Activated CD4-positive, CD25-positive, alpha-beta regulatory T cell treated with anti-CD3 and anti-CD28 coated beads, Interleukin-2, amount 50 U/mL, for 72 hours (primary cell): ENCODE measurements around the gene HEATR5B.
"Not testable (repeated sequence)": the region's sequence is repeated elsewhere in the genome, so short reads cannot be mapped to it uniquely, and the experiment has no call there.

Source experiments
- DNase-seq: peaks from one replicate; pipeline ENCODE4 v3.0.0; 2021

HEATR5B gene

DNA sequence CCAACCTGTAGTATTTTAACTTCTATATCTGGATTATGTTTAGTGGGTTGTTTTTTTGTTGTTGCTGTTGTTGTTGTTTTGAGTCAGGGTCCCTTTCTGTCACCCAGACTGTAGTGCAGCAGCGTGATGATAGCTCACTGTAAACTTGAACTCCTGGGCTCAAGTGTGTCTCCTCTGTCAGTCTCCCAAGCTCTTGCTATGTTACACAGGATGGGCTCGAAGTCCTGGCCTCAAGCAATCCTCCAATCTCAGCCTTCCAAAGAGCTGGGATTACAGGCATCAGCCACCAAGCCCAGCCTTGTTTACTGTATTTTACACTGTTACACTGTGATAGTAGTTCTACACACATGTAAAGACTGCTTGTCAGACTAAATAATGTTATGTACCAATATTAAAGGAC lies 108.1 kb downstream of the HEATR5B start:
- DNase-seq = no peak

DNA sequence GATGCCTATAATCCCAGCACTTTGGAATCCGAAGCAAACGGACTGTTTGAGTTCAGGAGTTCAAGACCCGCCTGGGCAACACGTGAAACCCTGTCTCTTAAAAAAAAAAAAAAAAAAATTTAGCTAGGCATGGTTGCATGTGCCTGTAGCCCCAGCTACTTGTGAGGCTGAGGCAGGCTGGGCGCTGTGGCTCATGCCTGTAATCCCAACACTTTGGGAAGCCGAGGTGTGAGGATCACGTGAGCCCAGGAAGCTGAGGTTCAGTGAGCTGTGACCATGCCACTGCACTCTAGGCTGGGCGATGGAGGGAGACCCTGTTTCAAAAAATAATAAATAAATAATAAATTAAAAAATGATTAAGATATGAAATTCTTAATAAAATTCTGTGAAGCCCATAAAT lies 108.9 kb downstream of the HEATR5B start:
- no peak for DNase-seq

DNA sequence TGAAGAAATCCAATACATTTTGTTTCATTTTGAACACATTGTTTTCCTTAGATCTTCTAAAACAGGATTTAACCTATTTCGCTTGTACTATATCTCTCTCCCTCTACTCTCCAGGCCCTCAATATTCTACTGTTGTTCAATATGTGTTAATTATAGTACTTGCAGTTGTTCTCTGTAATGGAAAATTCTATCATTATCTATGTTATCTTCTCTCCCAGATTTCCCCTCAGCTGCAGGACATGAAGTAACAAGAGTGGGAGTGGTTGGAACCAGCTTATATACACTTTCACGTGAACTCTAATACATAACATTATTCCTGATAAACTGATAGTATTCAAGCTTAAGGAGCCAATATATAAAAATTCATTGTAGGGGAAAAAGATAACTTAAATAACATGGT lies 110.9 kb downstream of the HEATR5B start:
- no peak for DNase-seq

DNA sequence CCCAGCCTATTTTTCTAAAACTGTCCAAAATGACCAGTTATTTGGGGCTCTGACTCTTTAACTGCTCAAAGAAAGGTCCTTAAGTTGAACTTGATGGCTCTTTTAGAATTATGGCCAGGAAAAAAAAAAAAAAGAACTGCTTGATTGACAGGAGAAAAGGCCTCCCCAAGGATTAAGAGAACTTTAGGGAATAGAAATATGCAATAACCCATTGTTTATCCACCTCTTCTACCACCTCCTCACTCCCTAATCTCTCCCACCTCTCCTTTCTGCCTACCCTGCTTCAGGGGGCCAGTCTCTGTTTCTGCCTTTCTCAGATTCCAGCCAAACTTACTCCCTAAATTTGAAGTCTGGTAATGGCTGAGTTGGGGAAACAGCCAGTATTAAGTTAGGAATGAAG lies 112.2 kb downstream of the HEATR5B start:
- no peak for DNase-seq

DNA sequence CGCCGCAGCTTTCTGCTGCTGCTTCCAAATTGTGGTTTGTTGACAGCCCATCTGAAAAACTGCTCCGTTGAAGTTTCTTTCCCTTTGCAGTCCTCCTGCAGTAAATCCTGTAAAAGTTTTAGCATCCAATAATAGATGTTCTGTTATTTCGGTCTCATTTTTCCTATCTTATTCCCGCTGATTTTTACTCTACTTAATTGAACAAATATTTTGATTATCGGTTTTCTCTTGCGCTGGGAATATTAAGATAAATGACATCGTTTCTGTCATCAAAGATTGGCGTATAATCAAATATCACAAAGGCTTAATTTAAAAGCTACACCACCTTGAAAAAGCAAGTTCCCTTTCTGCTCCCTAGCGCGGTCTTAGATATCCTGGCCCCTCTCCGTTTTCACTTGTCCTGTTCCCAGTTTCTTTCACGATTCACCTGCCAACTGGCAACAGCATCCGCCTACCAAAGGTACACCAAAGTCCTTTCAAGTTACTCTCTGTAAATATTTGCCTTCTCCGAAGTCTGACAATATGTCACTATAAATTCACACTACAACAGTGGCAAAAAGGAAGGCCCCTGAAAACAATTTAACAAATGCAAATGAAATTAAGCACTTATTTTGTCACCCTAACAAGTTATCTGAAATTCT lies 116.8 kb downstream of the HEATR5B start:
- DNase-seq = no peak

DNA sequence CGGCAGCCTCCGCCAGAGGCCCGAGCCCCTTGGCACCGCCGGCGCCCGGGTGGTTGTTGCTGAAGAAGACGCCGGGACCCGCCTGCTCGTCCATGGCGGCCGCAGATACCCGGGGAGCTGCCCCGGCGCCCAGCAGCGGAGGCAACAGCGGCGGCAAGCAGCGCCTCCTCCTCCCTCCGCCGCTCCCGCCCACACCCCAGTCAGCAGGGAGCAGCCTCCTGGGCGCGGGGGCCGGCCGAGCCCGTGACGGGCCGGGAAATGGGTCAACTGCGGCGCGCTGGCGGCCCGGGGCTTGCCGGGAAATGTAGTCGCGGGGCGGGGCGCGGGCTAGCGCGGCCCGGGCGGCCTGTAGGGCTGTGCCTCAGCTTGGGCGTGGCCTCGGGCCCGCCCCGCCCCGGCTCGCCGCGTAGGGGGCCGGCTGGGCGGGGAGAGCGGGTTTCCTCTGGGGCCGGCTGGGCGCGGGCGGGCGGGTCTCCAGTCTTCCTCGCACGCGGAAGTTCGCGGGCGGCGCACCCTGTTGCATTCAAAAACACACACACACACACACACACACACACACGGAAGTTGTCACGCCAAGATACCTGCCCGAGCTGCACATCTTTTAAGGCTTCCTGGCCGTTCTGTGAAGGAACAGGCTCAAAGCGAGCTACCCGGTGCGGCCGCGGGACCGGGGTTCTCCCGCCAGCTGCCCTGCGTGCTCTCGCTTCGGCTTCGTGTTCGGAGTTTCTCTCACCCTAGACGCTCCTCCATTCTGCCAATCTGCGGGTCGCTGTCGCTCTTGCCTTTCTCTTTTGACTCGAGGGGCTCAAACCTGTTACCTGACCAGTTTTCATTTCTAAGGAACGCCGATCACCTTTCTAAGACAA lies 117.6 kb downstream of the HEATR5B start, which contains the start of gene STRN:
Gene STRN, minus strand, starts transcription at position 167 of the 866 bp plus-strand sequence. Its CDS starts 73 bp downstream, at position 94.
- peak; percentile 98 for DNase-seq

DNA sequence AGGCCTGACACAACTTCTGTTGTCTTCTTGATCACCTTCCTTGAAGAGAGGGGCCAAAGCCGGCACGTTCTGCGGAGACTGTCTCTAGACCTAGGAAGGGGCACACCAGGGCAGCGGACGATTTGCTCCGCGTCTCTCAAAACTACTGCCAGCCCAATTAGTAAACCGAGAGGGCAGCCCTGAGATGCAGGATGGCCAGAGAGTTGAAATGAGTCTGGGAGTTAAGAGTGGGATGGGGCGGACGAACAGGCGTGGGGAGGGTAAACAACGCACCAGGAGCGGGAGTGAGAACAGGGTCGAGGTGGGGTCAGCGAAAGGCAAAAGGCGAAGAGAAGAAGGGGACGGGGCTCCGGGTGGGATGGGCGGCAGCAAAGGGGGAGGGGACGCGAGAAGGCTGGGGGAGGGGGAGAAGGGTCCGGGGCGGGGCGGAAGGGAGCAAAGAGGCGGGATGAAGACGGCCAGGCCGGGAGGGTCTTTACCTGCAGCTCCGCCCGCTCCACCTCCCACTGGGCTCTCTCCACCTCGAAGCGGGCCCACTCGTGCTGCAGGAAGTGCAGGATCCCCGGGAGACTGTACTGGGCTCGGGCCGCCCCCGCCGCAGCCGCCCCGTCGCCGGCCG lies 118.3 kb downstream of the HEATR5B start:
- DNase-seq = no peak

DNA sequence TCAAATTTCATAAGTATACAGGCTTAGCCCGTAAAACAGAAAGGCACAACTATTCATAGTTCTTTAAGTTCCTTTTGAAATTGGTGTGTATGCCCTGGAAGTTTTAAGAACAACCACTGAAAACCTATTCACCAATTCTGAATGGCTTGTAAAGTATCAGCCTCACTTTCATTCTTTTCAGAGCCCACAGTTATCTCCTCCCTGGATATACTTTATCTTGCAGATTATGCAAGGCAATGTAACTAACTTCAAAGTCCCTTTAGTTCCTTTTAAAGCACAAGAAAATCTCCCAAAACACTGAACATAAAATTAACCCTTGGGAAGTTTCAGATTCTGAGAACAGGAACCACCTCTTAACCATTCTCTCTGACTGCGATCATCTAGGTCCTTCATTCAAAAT lies 119.0 kb downstream of the HEATR5B start:
- DNase-seq = no peak

DNA sequence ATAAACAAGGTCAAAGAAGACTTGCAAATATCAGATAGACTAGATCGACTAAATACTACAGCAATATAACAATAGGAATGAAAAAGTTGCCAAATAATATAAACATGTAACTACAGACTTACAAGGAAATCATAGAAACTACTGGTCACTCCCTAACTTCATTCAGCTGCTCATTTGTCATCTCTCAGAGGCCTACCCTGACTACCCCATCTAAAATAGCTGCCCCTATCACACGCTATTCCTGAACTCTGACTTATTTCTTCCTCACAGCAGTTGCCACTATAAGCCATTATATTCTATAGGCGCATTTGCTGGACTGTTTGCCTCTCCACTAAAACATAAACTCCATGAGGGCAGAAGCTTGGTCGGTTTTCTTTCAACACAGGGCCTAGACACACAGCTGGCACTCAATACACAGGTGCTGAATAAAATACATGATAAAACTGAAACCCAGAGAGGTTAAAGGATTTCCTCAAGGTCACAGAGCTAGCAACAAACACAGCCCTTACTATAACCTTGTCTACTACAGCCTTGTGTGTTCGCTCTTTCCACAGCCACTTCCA lies 119.6 kb downstream of the HEATR5B start:
- no peak for DNase-seq

DNA sequence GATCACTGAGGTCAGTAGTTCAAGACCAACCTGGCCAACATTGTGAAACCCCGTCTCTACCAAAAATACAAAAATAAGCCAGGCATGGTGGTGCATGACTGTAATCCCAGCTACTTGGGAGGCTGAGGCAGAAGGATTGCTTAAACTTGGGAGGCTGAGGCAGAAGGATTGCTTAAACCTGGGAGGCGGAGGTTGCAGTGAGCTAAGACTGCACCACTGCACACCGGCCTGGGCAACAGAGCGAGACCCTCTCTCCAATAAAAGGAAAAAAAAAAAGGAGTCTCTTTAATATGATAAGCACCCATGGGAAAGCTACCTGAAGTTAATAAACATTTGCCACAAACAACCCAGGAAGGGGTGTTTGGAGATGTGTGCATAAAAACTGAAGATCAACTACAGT lies 120.4 kb downstream of the HEATR5B start:
- DNase-seq = no peak

DNA sequence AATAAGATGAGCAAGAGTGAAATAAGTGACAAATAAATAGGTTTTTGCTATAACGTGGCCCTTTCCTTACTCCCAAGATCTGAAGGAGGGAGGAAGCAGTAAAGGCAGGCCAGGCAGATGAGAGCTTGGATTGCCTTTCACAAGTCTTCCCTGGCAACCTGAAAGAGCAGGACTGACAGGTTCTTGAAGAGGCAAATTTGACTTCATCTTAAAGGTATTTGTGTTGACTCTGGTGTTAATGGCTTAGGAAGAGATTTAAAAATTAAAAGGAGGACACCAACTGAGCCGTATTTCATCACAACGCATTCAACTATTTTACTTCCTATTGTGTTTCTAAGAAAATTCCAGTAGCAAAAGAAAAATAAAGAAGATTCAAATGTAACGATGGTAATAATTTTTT lies 121.1 kb downstream of the HEATR5B start:
- DNase-seq = no peak

DNA sequence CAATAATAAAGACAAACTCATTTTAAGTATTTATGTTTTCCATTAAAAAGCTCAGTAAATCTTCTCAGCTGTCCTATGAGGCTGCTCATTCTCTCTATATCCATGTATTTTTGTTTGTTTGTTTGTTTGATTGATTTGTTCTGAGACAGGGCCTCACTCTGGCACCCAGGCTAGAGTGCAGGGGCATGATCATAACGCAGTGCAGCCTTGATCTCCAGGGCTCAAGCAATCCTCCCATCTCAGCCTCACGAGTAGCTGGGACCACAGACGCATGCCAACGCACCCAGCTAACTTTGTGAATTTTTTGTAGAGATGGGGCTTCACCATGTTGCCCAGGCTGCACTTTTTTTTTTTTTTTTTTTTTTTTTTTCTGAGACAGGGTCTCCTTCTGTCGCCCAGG lies 123.4 kb downstream of the HEATR5B start:
- no peak for DNase-seq

DNA sequence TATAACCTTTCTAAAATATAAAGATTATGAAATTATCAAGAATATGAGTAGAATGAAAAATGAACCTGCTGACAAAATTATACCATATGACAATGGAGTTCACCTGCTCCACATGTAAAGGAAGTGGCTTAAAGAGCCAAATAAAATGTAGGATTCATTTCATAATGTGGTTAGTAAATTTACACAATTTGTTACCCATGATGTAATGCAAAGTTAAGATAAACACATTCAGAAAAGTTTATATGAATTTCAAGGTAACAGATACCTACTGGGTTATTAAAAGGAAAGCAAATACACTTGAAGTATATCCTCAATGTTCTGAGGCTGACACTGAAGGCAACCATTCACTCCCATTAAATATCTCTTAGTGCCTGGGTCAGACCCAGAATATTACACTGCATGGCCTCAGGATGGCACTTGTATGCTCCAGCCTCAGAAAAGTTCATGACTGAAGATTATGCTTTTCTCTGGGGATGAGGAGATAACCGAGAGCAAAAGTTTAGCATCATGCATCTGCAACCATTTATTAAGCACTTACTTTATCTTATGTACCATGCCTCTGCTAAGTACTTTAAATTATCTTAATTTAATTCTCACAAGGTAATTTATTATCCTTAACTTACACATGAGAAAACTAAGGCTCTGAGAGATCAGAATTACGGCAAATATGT lies 124.0 kb downstream of the HEATR5B start:
- no peak for DNase-seq

DNA sequence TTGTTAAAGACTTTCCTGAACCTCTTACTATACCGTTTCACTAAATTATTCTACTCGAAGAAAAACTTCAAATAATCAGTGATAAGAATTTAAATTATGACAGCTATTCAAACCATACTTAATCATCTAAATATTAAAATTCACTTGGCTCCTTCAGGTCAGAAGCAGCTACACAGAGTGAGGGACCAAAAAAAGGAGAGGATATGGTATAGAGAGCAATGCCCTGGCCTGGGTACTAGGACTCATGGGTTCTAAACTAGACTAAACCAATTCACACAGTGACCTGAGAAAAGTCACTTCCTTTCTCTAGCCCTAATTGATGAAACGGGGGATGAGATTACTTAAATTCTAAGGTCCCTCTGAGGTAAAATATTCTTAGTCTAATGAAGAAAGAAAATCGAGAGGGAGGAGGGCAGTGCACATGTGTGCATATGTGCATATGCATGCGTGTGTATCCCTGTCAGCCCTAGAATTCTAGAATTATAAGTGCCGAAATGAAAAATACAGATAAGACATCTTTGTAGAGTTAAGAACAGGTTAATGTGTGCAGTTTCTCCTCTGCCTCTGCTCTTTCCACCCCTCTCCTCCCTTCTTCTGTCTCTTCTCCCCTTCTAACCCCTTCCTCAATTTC lies 129.1 kb downstream of the HEATR5B start:
- DNase-seq = no peak

DNA sequence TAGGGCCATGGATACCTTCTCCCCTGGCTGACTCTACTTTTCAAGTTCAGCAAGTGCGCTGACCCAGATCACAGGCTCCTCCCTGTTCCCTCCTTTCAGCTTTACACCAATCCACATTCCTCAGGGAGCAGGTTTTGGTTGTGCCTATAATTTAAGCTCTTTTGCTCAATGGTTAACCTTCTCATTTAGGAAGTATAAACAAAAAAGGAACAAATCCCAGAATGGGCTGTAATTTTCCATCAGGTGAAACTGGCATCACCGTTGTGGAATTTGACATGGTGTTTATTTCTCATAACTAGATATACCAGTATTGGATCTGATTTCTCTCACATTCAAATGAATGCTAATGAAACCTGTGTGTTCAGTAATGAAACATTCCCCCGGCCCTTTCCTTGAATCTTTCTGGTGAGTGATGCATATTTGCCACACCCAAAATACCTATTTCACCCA lies 131.4 kb downstream of the HEATR5B start:
- no peak for DNase-seq

DNA sequence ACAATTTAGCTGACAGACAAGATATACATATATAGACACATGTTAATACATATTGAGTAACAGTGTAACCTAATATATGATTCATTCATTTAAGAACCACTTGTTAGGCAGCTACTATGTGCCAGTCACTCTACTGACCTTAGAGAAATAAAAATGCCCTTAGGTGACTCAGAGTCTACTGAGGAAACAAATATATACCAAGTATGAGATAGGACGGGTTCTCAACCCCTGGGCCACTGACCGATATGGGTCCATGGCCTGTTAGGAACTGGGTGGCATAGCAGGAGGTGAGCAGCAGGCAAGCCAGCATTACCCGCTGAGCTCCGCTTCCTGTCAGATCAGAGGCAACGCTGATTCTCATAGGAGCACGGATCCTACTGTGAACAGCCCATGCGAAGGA lies 132.6 kb downstream of the HEATR5B start:
- DNase-seq = no peak

DNA sequence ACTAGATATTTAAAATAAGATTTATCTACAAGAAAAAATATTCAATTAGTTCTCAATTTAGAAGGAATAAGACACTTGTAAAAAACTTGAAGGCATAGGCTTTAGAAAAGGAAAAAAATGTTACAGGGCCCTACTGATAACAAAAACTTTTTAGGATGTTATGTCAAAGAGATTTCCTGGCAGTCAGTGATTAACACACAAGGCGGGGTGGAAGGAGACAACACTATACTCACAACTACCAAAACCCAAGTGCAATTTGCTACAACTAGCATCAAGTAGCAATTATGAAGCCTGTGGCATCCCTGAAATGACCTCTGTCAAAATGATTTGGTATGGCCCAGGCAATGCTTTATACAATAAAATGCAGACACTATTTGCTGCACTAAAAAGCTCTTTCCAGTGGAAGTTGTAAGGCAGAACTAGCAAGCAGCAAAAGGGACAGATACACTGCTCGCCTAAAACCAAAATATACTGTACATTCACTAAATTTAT lies 133.1 kb downstream of the HEATR5B start:
- no peak for DNase-seq

DNA sequence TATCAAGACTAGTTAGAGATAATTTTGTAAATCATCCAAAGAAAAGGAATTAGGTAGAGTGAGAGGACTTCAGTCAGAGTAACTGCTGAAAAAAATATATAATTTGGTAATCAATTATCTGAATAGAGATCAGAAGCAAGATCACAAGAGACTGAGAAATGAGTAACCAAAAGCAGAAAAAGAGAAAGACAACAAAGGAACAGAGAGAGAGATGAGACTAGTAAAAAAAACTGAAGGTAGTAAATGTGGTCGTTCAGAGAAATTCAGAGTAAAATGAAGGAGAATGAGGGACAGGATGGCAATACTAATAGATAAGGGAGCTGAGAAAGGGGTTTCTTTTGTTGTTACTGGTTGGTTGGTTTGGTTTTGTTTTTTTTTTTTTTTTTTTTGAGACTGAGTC lies 134.3 kb downstream of the HEATR5B start:
- no peak for DNase-seq

DNA sequence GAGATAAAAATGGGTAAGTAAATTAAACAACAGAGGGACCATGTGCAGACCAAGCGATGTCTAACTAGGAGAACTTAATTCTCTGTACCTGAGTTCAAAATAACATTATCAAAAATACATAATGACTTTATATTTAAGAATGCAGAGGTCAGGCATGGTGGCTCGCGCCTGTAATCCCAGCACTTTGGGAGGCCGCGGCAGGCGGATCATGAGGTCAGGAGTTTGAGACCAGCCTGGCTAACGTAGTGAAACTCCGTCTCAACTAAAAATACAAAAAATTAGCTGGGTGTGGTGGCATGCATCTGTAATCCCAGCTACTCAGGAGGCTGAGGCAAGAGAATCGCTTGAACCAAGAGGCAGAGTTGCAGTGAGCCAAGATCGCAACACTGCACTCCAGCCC lies 138.9 kb downstream of the HEATR5B start:
- DNase-seq = not testable (repeated sequence)

DNA sequence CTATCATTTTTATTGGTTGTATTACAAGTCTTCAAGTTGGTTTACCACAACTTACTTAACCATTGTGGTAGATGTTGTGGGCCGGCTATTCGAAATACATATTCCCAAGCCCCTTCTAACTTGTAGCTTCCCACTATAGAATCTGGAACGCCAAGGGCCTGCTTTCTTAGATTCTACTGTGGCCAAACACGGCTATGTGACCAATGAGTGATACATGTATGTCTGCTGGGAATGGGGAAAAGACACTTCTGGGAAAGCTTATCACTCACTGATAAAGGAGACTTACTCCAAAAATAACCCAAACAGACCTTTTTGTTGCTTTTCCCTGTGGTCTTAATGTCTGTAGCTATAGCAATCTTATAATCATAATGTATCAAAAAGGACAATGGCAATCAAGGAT lies 142.3 kb downstream of the HEATR5B start:
- no peak for DNase-seq

DNA sequence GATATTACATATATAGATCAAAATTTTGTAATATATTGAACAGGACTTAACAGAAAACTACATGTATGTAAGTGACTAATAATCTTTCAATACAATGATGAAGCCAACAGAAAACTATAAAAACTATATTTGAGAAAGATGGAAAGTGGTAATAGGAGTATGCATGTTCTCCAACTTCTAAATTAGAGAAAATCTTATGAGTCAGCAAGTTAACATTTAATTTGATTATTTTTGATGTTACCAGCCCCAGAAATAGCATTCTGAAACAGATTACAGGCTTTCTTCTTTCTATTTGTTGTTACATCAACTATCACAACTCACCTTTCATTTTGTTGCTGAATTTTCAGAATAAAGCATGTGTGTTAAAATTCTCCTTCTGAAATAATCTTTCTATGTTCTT lies 147.6 kb downstream of the HEATR5B start:
- not testable (repeated sequence) for DNase-seq

DNA sequence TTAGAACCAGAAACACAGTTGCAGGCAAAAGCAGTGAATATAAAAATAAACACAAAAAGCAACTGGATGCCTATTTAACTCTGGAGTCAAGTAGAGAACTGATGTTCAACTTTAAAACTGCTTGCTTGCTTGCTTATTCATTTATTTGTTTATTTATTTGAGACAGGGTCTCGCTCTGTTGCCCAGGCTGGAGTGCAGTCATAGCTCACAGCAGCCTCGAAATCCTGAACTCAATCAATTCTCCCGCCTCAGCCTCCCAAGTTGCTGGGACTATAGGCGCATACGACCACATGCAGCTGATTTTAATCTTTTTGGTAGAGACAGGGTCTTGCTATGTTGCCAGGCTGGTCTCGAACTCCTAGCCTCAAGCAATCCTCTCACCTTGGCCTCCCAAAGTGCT lies 152.5 kb downstream of the HEATR5B start:
- DNase-seq = not testable (repeated sequence)
